ENCODE data around the gene TMEM135.
"Not testable (repeated sequence)": the region's sequence is repeated elsewhere in the genome, so short reads cannot be mapped to it uniquely, and the experiment has no call there.

TMEM135 gene

GRCh38 chr11:87081358-87081757, 43.6 kb downstream of the TMEM135 start:
- FAIRE-seq, result no peak

GRCh38 chr11:87082590-87082989, 44.9 kb downstream of the TMEM135 start:
- peak; percentile 47 for FAIRE-seq

GRCh38 chr11:87083029-87083428, 45.3 kb downstream of the TMEM135 start:
- FAIRE-seq, result no peak

- FAIRE-seq, result no peak
These were observed 54.4 kb downstream of the TMEM135 start for GRCh38 chr11:87092159-87092558.

- FAIRE-seq, result peak; percentile 21
These were observed 54.8 kb downstream of the TMEM135 start for GRCh38 chr11:87092567-87092966.

GRCh38 chr11:87097582-87097981, 59.8 kb downstream of the TMEM135 start:
- FAIRE-seq, result peak; percentile 48

GRCh38 chr11:87101956-87102580, 64.3 kb downstream of the TMEM135 start:
- no peak for FAIRE-seq

- FAIRE-seq, result not testable (repeated sequence)
These were observed 68.1 kb downstream of the TMEM135 start for GRCh38 chr11:87105826-87106225.

- FAIRE-seq, result not testable (repeated sequence)
These were observed 69.6 kb downstream of the TMEM135 start for GRCh38 chr11:87107379-87107778.

GRCh38 chr11:87110443-87111131, 72.9 kb downstream of the TMEM135 start:
- no peak for FAIRE-seq

GRCh38 chr11:87114093-87114492, 76.4 kb downstream of the TMEM135 start:
- no peak for FAIRE-seq

- FAIRE-seq, result no peak
These were observed 78.5 kb downstream of the TMEM135 start for GRCh38 chr11:87116185-87116584.

- no peak for FAIRE-seq
These were observed 83.2 kb downstream of the TMEM135 start for GRCh38 chr11:87120937-87121336.

- no peak for FAIRE-seq
These were observed 85.1 kb downstream of the TMEM135 start for GRCh38 chr11:87122852-87123251.

- no peak for FAIRE-seq
These were observed 87.5 kb downstream of the TMEM135 start for GRCh38 chr11:87125257-87125656.

GRCh38 chr11:87127101-87127500, 89.4 kb downstream of the TMEM135 start:
- FAIRE-seq, result no peak

GRCh38 chr11:87128372-87128771, 90.6 kb downstream of the TMEM135 start:
- FAIRE-seq, result no peak

GRCh38 chr11:87134524-87135106, 96.9 kb downstream of the TMEM135 start:
- no peak for FAIRE-seq

- FAIRE-seq, result no peak
These were observed 98.5 kb downstream of the TMEM135 start for GRCh38 chr11:87136236-87136635.

GRCh38 chr11:87137711-87138110, 100.0 kb downstream of the TMEM135 start:
- FAIRE-seq, result no peak

GRCh38 chr11:87139475-87139874, 101.7 kb downstream of the TMEM135 start:
- no peak for FAIRE-seq

- FAIRE-seq, result no peak
These were observed 103.6 kb downstream of the TMEM135 start for GRCh38 chr11:87141322-87141721.

- no peak for FAIRE-seq
These were observed 104.3 kb downstream of the TMEM135 start for GRCh38 chr11:87141980-87142514.

- FAIRE-seq, result no peak
These were observed 104.9 kb downstream of the TMEM135 start for GRCh38 chr11:87142594-87142993.
